ENCODE data around the gene GOSR1. TPM values are rescaled to one million over a fixed set of nuclear protein-coding genes. Genes with fewer than 3 reads are reported as not detected.
A peak's percentile ranks its signal among the peaks of the same experiment; 100 is the strongest.
"Not testable (repeated sequence)": the region's sequence is repeated elsewhere in the genome, so short reads cannot be mapped to it uniquely, and the experiment has no call there.

GOSR1 gene
- polyA plus RNA-seq, 3 donors from 2014 or later: 28.1 to 56.8 (median 52.5) TPM

- H3K9me3 Mint-ChIP-seq; H3K27me3 Mint-ChIP-seq (ENCODE audit: low read depth in 3 of 3); H3K4me1 Mint-ChIP-seq; H3K36me3 Mint-ChIP-seq; DNase-seq; H3K4me3 Mint-ChIP-seq: not testable (repeated sequence)
- H3K27ac Mint-ChIP-seq: peak overlapping the region in 1 of 6 donors; percentile 25
Measured at GRCh38 chr17:30537667-30538066, 60.5 kb downstream of the GOSR1 start.

- Mint-ChIP-seq H3K4me3 (no peak overlapping the region), H3K36me3 (peaks cover 0 to 4% (median 0%) of the 10 kb centered on the region in 3 donors)
Measured at GRCh38 chr17:30541802-30542201, 64.6 kb downstream of the GOSR1 start.

GRCh38 chr17:30543456-30543855 is 66.2 kb downstream of the GOSR1 start:
- H3K27ac Mint-ChIP-seq: no peak overlapping the region
- no peak for DNase-seq
- no peaks in the 10 kb centered on the region for H3K9me3 Mint-ChIP-seq
- peaks cover 0 to 4% (median 0%) of the 10 kb centered on the region in 3 donors for H3K36me3 Mint-ChIP-seq
- H3K27me3 Mint-ChIP-seq (ENCODE audit: low read depth in 3 of 3): no peaks in the 10 kb centered on the region
- no peaks in the 10 kb centered on the region for H3K4me1 Mint-ChIP-seq
- no peak overlapping the region for H3K4me3 Mint-ChIP-seq

More at GRCh38 chr17:30541802-30542201, 64.6 kb downstream of the GOSR1 start:
- H3K27me3 Mint-ChIP-seq (ENCODE audit: low read depth in 3 of 3): no peaks in the 10 kb centered on the region
- H3K9me3 Mint-ChIP-seq: no peaks in the 10 kb centered on the region
- H3K27ac Mint-ChIP-seq: no peak overlapping the region
- DNase-seq: no peak
- no peaks in the 10 kb centered on the region for H3K4me1 Mint-ChIP-seq

- no peaks in the 10 kb centered on the region for H3K4me1 Mint-ChIP-seq
- H3K36me3 Mint-ChIP-seq: peaks cover 0 to 4% (median 0%) of the 10 kb centered on the region in 3 donors
- H3K27me3 Mint-ChIP-seq (ENCODE audit: low read depth in 3 of 3): no peaks in the 10 kb centered on the region
Measured at GRCh38 chr17:30545024-30545423, 67.8 kb downstream of the GOSR1 start.

GRCh38 chr17:30547778-30548573 is 70.8 kb downstream of the GOSR1 start:
- H3K4me1 Mint-ChIP-seq: peaks cover 0 to 2% of the 10 kb centered on the region in 2 donors
- no peak for DNase-seq
- H3K9me3 Mint-ChIP-seq: no peaks in the 10 kb centered on the region
- H3K27ac Mint-ChIP-seq: no peak overlapping the region
- H3K4me3 Mint-ChIP-seq: no peak overlapping the region
- H3K36me3 Mint-ChIP-seq: peaks cover 0 to 4% (median 0%) of the 10 kb centered on the region in 3 donors
- H3K27me3 Mint-ChIP-seq (ENCODE audit: low read depth in 3 of 3): no peaks in the 10 kb centered on the region

More at GRCh38 chr17:30545024-30545423, 67.8 kb downstream of the GOSR1 start:
- no peak overlapping the region for H3K4me3 Mint-ChIP-seq
- no peaks in the 10 kb centered on the region for H3K9me3 Mint-ChIP-seq
- H3K27ac Mint-ChIP-seq: peak overlapping the region in 1 of 6 donors; percentile 2
- no peak for DNase-seq

GRCh38 chr17:30549181-30549580 is 72.0 kb downstream of the GOSR1 start:
- not testable (repeated sequence) for H3K4me3 Mint-ChIP-seq; H3K27me3 Mint-ChIP-seq (ENCODE audit: low read depth in 3 of 3); H3K36me3 Mint-ChIP-seq; H3K9me3 Mint-ChIP-seq; H3K4me1 Mint-ChIP-seq; H3K27ac Mint-ChIP-seq; DNase-seq

- H3K36me3 Mint-ChIP-seq: no peaks in the 10 kb centered on the region
- no peaks in the 10 kb centered on the region for H3K9me3 Mint-ChIP-seq
- H3K27me3 Mint-ChIP-seq (ENCODE audit: low read depth in 3 of 3): no peaks in the 10 kb centered on the region
- no peak overlapping the region for H3K4me3 Mint-ChIP-seq
- no peak overlapping the region for H3K27ac Mint-ChIP-seq
- DNase-seq: no peak
- peaks cover 0 to 2% of the 10 kb centered on the region in 2 donors for H3K4me1 Mint-ChIP-seq
Measured at GRCh38 chr17:30549864-30550511, 72.8 kb downstream of the GOSR1 start.

GRCh38 chr17:30550512-30551273 is 73.5 kb downstream of the GOSR1 start:
- no peaks in the 10 kb centered on the region for H3K36me3 Mint-ChIP-seq
- no peaks in the 10 kb centered on the region for H3K9me3 Mint-ChIP-seq
- no peak for DNase-seq
- H3K27ac Mint-ChIP-seq: no peak overlapping the region
- H3K4me1 Mint-ChIP-seq: peaks cover 0 to 2% of the 10 kb centered on the region in 2 donors
- no peaks in the 10 kb centered on the region for H3K27me3 Mint-ChIP-seq (ENCODE audit: low read depth in 3 of 3)
- no peak overlapping the region for H3K4me3 Mint-ChIP-seq

GRCh38 chr17:30551274-30551995 is 74.2 kb downstream of the GOSR1 start:
- H3K4me1 Mint-ChIP-seq; H3K36me3 Mint-ChIP-seq; H3K27ac Mint-ChIP-seq; DNase-seq; H3K9me3 Mint-ChIP-seq; H3K27me3 Mint-ChIP-seq (ENCODE audit: low read depth in 3 of 3); H3K4me3 Mint-ChIP-seq: not testable (repeated sequence)

- Mint-ChIP-seq H3K36me3 (no peaks in the 10 kb centered on the region), H3K27me3 (ENCODE audit: low read depth in 3 of 3) (no peaks in the 10 kb centered on the region), H3K4me3 (no peak overlapping the region), H3K27ac (no peak overlapping the region), H3K9me3 (no peaks in the 10 kb centered on the region), H3K4me1 (peaks cover 0 to 2% of the 10 kb centered on the region in 2 donors)
- DNase-seq: no peak
Measured at GRCh38 chr17:30551996-30552339, 74.8 kb downstream of the GOSR1 start.

- Mint-ChIP-seq H3K27ac (no peak overlapping the region), H3K9me3 (no peaks in the 10 kb centered on the region), H3K36me3 (no peaks in the 10 kb centered on the region), H3K4me3 (no peak overlapping the region), H3K4me1 (peaks cover 0 to 2% of the 10 kb centered on the region in 2 donors), H3K27me3 (ENCODE audit: low read depth in 3 of 3) (peaks cover 0 to 2% (median 0%) of the 10 kb centered on the region in 3 donors)
- DNase-seq: no peak
Measured at GRCh38 chr17:30552994-30553566, 75.9 kb downstream of the GOSR1 start.

- not testable (repeated sequence) for H3K4me1 Mint-ChIP-seq; H3K36me3 Mint-ChIP-seq; H3K27ac Mint-ChIP-seq; DNase-seq; H3K27me3 Mint-ChIP-seq (ENCODE audit: low read depth in 3 of 3); H3K9me3 Mint-ChIP-seq; H3K4me3 Mint-ChIP-seq
Measured at GRCh38 chr17:30553823-30554440, 76.7 kb downstream of the GOSR1 start.

Data from immature natural killer cell (primary cell).